CD4-positive, alpha-beta T cell treated with Interferon alpha-2 for 1 hour (primary cell): ENCODE results near the gene UBE2I.
"Not testable (repeated sequence)": the region's sequence is repeated elsewhere in the genome, so short reads cannot be mapped to it uniquely, and the experiment has no call there.

Experiments used
- DNase-seq, 2 donors: peaks; one replicate each; pipeline ENCODE4 v3.0.0-alpha.2; 2020 to 2022

UBE2I gene

DNA sequence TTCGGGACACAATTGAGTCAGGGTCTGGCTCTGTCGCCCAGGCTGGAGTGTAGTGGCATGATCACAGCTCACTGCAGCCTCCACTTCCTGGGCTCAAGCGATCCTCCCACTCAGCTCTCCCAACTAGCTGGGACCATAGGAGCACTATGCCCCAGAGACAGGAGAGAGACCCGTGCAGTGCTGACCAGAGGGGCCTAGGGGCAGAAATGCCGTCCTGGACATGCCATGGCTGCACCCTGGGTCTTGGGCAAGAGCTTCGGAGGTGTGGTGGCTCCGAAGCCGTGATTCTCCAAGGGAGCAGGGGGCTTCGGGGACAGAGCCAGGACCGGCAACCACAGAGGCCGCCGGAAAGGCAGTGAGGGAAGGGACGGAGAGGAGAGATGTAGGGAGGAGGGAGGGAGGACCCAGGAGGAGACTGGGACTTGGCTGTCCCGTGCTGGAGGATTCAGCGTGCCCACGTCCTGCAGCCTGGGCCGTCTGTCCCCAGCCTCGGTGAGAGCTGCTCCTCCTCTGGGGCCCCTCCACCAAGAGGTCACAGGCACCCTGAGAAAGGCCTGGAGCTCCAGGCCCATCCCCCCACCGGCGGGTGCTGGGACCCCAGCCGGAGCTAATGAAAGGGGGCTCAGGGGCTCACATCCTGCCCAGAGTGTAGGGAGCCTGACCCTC lies 31.7 kb upstream of the UBE2I start:
- no peak for DNase-seq

DNA sequence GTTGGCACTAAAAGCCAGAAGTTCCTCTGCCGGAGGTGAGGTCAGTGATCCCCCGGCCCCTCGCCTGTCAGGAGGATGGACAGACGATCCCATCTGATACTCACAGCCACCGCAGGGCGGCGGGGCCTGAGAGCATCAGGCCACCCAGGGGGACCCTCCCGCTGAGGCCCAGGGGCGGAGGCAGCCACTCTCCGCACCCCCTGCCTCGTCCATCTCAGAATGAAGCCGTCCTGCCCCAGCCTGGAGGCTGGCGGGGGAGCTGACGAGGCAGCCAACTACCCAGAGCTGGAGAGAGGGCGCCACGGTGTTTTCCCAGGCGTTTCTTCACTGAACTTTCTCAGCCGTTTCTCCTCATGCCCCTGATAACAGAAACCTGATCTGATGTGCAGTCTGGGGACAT lies 31.0 kb upstream of the UBE2I start:
- no peak for DNase-seq

DNA sequence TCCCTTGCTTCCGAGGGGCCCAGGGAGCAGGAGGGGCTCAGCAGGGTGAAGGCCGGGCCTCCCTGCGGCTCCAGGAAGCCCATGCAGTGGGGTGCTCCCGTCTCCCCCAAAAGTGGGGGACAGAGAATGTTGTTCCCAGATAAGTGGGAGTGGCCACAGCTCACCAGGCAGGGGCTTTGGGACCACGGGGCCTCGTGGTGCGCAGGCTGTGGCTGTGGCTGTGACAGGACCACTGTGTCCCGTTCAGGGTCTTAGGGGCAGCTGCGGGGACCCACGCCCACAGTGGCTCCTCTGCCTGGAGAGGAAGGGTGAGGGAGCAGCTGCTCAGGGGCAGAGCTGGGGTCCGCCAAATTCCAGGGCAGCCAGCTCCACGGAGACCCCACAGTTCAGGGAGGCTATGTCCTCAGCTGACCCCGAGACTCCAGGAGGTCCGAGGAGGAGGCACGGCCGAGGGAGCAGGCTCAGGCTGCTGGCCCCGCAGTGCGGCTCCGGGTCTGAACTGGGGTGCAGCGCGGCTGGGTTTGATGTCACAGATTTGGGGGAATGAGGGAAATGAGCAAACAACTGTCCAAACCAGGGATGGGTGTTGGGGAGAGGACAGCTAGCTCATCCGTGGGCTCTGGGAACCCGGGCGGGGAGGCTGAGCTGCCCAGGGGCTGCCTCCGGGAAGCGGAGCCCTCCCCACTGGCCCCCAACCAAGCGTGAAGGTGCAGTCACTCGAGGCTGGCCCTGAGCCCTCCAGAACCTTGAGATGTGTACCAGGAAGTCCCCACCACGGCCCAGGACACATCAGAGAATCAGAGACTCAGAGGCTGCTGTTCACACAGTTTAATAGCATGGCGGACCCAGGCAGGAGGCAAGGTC lies 30.1 kb upstream of the UBE2I start:
- no peak for DNase-seq

DNA sequence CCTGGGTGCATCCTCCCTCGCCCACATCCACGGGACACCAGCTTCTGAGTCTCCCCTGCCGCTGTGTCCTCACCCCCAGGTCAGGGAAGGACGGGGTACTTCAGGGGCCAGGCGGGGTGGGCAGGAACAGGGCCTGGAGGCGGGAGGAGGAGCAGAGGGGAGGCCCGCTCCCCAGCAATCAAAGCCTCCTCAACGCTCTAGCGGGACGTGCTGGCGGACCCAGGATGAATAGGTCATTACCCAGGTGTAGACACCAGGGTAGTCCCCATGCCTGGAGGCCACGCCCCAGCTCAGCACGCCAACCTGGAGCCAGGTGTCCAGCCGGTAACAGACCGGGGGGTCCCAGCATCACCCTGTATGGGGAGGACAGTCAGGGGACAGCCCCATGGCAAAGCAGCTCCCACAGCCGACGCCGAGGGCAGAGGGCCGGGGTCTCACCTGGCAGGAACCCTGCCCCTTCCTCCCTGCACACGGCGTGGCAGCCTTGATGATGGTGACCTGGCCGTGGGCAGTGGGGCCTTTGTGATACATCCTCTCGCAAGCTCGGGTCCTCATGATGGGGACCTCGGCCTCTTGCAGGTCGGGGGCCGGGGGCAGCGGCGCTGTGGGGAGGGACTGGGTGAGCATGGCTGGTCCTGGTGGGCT lies 29.4 kb upstream of the UBE2I start:
- no peak for DNase-seq

DNA sequence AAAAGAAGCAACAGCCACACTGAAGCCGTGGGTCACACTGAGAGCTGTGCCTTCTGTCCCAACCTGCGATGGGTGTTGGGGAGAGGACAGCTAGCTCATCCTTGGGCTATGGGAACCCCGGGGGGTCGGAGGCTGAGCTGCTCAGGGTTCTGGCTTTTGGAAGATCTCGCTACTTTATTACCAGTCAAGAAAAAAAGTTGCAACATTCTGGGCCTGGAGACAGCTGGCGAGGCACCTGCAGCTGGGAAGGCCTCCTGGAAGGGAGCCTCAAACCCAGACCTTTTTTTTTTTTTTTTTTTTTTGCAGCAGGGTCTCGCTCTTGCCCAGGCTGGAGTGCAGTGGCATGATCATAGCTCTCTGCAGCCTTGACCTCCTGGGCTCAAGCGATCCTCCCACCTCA lies 28.7 kb upstream of the UBE2I start:
- DNase-seq: no peak

DNA sequence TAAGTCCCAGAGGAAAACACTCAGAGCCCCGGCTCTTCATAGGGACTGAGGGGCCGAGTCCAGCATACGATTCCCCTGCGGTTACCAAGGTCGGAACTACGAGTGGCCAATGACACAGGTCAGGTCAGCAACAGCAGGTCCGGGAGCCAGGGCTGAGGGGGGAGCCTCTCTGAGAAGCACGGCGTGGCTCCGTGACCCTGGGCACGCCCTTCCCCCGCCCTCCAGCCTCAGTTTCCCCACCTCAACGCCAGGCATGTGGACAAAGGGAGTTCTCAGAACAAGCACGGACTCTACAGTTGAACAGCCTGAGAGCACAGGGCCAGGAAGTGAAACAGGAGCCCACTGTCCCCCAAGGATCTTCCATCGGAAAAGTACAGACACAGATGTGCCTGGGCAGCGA lies 27.9 kb upstream of the UBE2I start:
- no peak for DNase-seq

DNA sequence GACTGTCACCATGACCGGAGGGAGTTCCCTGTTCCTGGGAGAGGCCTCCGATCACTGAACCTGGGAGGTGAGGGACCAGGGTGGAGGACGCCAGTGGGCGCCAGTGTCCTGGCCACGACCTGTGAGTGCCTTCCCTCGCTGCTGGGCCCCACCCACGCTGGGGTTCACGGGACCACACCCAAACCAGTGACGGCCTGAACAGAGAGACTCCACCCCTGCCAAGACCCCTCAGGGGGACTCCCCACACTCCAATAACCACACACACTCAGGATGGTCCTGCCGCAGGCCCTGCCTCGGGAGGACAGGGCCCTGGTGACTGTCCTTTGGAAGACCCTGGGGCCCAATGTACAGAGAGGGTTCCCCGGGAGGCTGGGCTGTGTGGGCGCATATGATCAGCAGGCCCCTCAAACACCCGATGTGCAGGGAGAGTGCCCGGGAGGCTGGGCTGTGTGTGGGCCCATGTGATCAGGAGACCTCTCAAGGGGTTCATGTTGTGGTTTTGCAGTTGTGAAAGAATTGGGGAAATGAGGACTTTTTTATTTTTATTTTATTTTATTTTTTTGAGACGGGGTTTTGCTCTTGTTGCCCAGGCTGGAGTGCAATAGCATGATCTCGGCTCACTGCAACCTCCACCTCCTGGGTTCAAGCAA lies 27.0 kb upstream of the UBE2I start:
- DNase-seq: no peak

DNA sequence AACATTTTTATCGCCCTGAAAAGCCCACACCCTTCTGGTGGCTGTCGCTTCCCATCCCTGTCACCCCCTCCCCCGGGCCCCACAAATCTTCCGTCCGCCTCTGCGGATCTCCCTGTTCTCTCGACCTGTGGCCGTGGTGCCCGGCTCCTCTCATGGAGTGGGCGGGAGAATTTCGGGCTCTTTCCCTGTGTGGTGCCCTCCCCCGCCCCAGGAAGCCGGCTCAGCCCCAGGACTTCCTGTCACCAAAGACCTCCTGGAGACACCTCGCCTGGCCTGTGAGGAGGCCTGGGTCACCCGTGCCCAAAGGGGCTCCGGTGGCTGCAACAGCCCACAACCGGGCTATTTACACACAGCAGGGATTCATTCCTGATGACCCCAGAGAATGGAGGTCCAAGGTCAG lies 26.1 kb upstream of the UBE2I start:
- no peak for DNase-seq

DNA sequence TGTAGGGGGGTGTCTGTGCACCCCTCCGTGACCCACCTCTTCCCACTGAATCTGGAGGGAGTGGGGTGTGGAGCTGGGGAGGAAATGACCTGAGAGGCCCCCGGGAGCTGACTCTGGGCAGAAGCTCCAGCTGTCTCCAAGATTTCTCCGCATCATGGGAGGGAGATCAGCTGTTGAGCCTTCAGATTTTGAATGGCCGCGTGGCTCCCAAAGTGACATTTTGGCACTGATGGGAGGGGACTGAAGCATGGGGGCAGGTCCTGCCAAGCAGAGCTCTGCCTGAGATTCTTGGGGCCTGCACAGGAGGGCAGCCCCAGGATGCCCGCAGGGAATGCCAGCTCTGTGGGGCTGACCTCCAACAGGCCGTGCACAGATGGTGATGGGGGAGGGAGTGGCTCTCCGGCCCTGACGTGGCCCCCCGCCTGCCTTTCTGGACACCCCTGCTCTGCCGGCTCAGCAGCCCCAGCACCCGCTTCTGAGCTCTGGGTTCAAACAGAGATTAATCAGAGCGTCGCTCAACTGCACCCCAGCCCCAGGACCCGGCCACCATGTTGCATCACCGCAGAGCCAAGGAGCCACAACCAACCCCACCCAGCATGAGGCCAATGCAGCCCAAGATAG lies 25.3 kb upstream of the UBE2I start:
- DNase-seq: no peak

DNA sequence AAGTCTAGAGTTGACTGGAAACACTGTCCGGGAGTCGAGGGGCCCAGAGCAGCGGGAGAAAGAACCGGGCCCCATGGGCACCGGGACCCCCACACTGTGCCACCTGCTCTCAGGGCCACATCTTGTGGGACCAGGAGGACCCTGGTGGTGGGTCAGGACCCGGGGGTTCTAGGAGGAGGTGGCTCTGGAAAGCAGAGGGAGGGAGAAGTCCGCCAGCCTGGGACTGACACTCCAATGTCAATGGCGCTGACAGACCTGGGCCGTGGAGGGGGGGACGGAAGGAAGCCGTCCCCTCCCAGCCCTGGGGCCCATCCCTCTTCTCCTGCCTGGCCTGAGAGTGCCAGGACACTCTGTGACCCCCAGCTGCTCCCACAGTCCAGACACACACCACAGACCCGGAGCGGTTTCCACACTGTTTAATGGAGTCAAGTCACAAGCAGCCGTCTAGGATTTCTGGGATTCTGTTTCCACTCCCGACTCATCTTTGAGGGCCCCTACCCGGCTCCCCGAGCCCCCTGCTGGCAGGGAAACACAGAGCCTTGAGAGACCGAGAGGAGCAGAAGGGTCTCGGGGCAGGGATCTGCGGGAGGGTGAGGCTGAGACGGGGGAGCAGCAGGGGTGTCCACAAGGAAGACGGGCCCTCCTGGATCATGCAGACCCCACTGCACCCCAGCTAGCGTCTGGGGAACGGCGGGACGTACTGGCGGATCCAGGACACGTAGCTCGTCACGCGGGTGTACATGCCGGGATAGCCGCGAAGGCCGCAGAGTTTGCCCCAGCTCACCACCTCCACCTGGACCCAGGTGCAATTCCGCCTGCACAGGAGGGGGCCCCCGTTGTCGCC lies 23.5 kb upstream of the UBE2I start:
- no peak for DNase-seq

DNA sequence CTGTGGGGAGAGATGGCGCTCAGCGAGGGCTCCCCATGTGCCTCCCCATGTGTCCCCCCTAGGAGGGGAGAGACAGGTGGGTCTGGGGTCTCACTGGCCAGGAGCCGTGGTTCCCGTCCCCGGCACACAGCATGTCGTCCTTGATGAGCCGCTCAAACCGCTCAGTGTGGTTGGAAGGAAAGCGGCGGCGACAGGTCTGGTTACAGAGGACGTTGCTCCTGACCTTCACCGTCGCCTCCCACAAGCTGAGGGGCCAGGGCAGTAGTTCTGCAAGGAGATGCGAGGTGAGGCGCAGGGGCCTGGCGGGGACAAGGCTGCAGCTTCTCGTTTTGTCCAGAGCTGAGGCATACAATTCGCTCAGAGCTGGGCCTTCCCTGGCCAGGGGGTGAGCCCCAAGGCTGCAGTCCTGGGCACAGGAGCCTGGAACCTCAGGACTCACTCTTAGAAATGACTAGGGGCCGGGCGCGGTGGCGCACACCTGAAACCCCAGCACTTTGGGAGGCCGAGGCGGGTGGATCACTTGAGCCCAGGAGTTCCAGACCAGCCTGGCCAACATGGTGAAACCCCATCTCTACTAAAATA lies 22.8 kb upstream of the UBE2I start:
- no peak for DNase-seq

DNA sequence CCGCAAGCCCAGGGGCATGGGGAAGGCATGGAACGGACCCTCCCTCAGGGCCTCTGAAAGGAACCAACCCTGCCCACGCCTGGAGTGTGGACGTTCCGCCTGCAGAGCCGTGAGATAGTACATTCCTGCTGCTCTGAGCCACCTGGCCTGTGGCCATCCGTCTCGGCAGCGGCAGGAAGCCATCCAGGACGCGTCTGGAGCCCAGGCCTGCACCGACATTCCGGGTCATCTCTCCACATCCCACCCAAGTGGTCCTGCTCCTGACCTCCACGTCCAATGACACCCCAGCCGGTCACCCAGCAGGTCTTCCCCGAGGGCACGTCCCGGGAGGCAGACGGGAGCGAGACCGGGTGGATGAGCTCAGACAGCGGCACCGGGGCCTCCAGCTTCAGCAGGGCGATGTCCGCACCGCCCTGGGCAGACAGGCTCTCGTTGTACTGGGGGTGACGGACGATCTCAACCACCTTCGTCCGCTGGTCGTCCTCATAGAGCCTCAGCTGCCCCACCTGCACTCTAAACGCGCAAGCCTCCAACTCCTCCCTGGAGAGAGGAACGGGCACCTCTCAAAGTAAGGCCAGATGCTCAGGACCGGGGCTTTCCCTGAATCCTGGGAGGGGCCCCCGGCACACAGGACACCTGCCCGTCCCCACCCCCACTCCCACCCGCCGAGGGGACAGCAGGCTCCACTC lies 21.3 kb upstream of the UBE2I start:
- no peak for DNase-seq

DNA sequence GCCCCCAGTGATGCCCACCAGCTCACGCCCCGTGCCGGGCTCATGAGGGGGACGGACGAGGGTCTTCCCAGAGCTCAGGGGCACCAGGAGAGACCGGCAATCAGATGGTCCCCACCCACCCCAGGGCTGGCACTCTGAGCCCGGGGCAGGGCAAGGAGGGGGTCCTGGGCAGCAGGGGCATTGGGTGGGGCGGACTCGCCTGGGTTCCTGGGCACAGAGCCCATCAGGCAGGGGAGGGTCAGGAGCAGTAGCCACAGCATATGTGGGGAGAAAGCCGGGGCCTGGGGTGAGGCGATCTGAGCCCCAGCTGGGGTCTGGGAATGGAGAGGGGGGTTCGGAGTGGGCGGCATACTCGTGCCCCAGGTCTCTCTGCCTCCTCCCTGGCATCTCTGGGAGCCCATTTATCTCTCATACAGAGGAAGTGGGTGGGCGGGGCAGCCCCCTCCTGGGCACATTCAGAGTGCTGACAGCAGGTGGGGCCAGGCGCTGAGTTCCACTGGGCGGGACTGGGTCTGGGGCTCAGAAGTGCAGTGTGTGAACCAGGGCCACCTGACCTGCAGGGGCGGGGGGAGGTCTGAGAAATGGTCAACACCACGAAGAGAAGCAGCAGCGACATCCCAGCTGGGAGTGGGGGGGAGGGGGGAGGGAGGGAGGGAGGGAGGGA lies 20.5 kb upstream of the UBE2I start:
- DNase-seq: no peak

DNA sequence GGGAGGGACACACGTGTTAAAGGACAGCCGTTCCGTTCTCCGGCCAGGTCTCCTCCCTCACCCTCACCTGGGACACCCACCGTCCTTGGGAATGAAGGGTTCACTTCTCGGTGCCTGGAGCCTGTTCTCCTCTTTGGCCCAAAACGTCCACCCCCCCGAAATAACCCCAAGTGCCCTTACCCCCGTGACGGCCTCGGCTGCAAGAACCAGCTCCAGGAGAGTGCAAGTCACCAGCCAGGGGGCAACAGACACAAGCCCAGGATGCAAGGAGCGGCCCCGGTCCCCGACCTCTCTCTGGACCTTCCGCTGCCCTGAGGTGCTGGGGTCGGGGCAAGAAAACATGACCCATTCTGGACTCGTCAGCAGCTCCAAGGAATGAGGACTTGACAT lies 20.0 kb upstream of the UBE2I start:
- no peak for DNase-seq

DNA sequence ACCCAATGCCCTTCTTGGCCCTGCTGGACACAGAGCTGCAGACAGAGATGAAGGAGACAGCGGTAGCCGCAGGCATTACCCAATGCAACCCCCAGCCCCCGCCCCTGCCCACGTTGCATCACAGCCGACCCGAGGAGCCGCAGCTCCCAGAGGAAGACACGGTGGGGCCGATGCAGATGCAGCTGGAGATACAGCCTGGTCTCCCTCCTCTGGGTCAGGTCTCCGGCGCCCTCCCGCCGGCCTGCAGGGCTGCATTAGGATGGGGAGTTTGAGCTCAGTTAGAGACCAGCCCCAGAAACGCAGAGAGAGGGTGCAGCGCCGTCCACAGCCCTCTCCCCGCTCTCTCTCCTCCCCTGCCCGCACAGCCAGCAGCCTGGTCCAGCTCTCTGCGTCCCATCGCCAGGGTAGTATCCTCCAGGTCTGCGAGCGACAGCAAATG lies 19.4 kb upstream of the UBE2I start:
- no peak for DNase-seq

DNA sequence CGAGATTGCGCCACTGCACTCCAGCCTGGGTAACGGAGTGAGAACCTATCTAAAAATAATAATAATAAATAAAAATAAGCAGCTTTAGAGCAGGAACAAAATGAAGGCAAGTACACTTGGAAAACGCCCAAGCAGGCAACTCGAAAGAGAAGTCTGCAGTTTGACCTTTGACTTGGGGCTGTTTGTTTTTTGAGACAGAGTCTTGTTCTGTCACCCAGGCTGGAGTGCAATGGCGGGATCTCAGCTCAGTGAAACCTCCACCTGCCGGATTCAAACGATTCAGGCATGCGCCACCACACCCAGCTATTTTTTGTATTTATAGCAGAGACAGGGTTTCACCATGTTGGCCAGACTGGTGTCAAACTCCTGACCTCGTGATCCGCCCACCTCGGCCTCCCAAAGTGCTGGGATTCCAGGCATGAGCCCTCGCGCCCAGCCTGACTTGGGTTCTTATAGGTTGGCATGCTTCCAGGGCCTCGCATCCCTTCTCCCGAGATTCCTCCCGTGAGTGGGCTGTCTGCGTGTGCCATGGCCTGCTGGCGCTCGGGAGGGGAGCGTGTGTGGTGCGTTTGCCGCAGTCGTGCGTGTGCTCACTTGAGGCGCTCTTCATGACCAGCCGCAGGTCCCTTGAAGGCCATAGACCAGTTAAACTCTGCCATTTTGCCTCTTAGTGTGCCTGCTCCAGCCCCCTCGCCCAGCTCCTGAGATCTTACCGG lies 18.4 kb upstream of the UBE2I start:
- DNase-seq: no peak

DNA sequence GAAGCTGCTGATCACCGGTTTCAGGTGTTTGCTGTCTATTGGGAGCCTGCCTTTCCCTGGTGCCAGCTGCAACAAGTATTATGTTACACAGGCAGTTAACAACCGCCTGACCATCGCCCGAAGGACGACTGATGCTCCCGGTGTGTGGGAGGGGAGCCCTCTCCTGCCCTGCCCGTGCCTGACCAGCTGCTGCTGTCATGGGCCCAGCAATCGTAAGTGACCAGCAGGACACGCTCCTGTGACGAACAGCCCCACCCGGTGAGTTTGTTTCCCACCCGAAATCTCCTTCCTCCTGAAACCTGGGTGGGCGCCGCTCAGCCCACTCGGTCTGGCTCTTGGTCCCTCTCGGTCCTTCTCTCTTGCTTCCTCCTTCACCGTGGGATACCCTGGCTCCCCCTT lies 17.9 kb upstream of the UBE2I start:
- no peak for DNase-seq

DNA sequence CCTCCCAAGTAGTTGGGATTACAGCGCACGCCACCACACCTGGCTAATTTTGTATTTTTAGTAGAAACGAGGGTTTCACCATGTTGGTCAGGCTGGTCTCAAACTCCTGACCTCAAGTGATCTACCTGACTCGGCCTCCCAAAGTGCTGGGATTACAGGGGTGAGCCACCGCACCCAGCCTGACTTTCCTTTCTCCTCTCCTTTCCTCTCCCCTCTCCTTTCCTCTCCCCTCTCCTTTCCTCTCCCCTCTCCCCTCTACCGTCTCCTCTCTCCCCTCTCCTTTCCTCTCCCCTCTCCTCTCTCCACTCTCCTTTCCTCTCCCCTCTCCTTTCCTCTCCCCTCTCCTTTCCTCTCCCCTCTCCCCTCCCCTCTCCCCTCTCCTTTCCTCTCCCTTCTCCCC lies 17.2 kb upstream of the UBE2I start:
- not testable (repeated sequence) for DNase-seq

DNA sequence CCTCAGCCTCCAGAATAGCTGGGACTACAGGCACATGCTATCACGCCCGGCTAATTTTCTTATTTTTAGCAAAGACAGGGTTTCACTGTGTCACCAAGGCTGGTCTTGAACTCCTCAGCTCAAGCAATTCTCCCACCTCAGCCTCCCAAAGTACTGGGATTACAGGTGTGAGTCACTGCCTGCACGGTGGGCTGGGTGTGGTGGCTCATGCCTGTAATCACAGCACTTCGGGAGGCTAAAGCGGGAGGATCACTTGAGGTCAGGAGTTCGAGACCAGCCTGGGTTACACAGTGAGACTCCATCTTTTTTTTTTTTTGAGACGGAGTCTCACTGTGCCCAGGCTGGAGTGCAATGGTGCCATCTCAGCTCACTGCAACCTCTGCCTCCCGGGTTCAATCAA lies 16.6 kb upstream of the UBE2I start:
- not testable (repeated sequence) for DNase-seq
